Measurements from ENCODE around the gene ARHGAP18.

The ARHGAP18 gene

GRCh38 chr6:129615496-129615895 is 94.5 kb downstream of the ARHGAP18 start:
- no peak for DNase-seq (ENCODE audit: low read depth in 2 of 2)

DNA sequence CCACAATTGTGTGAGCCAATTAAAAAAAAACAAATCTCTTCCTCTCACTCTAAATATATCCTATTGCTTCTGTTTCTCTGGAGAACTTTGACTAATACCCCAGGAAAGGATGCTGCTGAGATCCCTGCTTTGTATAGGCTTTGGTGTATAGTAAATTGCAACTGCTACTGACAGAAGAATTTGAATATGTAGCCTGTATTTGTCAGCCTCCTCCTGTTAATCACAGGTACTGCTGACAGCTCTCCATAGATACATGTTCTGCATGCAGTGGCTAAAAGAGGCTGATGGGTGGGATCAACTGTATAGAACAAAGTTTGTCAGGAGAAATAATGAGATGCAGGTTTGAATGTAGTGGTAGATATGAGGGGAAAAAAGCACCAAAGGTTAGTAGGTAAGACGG is 95.0 kb downstream of the ARHGAP18 start:
- DNase-seq (ENCODE audit: low read depth in 2 of 2) = no peak

GRCh38 chr6:129614464-129614863 is 95.5 kb downstream of the ARHGAP18 start:
- DNase-seq (ENCODE audit: low read depth in 2 of 2) = no peak

- no peak for DNase-seq (ENCODE audit: low read depth in 2 of 2)
Observed at GRCh38 chr6:129612440-129612839, 97.5 kb downstream of the ARHGAP18 start.

- no peak for DNase-seq (ENCODE audit: low read depth in 2 of 2)
Observed at GRCh38 chr6:129609635-129610034, 100.3 kb downstream of the ARHGAP18 start.

- DNase-seq (ENCODE audit: low read depth in 2 of 2) = no peak
Observed at GRCh38 chr6:129608886-129609537, 101.0 kb downstream of the ARHGAP18 start.

GRCh38 chr6:129607581-129608186 is 102.3 kb downstream of the ARHGAP18 start:
- DNase-seq (ENCODE audit: low read depth in 2 of 2) = no peak

- no peak for DNase-seq (ENCODE audit: low read depth in 2 of 2)
Observed at GRCh38 chr6:129606664-129607063, 103.3 kb downstream of the ARHGAP18 start.

DNA sequence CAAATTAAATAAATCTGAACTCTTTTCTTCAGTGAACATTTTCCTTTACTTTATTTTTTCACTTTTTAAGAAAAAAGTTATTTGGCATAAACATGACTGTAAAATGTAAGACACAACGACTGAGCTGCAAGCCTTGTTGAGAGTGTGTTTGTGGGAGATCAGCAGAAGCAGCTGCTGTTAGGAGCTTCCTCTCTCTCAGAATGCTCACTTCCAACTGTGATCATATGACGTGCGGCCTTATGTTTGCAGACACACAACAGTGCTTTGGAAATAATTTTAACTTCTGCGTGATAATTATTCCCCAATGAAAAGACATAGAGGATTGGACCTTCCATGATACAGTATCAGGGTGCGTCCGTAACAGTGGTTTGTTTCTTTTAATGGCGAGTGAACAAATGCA is 104.0 kb downstream of the ARHGAP18 start:
- DNase-seq (ENCODE audit: low read depth in 2 of 2) = no peak

- no peak for DNase-seq (ENCODE audit: low read depth in 2 of 2)
Observed at GRCh38 chr6:129605095-129605494, 104.9 kb downstream of the ARHGAP18 start.

DNA sequence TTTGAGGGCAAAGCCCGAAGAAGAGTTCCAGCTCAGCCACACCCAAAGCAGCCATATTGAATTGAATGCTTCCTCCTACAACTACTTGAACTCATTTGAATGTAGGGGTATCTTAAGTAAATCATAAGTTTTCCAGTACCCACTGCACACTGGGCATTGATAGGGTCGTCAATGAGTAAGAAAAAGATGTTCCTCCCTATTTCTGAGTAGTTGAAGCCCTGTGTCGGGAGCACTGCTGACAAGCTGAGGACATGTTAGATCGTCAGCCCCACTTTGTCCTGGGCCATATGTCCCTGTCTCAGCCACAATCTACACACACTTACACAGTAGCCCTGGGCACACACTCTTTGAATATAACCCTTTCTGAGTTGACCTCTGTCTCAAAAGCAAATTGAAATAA is 105.7 kb downstream of the ARHGAP18 start:
- DNase-seq (ENCODE audit: low read depth in 2 of 2) = no peak

GRCh38 chr6:129603741-129604140 is 106.2 kb downstream of the ARHGAP18 start:
- no peak for DNase-seq (ENCODE audit: low read depth in 2 of 2)

DNA sequence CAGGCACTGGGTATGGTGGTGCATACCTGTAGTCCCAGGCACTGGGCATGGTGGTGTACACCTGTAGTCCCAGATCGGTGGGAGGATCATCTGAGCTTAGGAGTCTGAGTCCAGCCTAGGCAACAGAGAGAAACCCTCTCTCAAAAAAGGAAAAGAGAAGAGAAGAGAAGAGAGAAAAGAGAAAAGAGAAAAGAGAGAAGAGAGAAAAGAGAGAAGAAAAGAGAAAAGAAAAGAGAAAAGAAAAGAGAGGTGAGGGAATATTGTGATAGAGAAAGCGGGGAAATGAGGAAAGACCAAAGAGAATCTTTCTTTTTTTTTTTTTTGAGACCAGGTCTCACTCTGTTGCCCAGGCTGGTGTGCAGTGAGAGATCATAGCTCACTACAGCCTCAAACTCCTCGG is 108.7 kb downstream of the ARHGAP18 start:
- no peak for DNase-seq (ENCODE audit: low read depth in 2 of 2)

GRCh38 chr6:129599467-129599866 is 110.5 kb downstream of the ARHGAP18 start:
- no peak for DNase-seq (ENCODE audit: low read depth in 2 of 2)

DNA sequence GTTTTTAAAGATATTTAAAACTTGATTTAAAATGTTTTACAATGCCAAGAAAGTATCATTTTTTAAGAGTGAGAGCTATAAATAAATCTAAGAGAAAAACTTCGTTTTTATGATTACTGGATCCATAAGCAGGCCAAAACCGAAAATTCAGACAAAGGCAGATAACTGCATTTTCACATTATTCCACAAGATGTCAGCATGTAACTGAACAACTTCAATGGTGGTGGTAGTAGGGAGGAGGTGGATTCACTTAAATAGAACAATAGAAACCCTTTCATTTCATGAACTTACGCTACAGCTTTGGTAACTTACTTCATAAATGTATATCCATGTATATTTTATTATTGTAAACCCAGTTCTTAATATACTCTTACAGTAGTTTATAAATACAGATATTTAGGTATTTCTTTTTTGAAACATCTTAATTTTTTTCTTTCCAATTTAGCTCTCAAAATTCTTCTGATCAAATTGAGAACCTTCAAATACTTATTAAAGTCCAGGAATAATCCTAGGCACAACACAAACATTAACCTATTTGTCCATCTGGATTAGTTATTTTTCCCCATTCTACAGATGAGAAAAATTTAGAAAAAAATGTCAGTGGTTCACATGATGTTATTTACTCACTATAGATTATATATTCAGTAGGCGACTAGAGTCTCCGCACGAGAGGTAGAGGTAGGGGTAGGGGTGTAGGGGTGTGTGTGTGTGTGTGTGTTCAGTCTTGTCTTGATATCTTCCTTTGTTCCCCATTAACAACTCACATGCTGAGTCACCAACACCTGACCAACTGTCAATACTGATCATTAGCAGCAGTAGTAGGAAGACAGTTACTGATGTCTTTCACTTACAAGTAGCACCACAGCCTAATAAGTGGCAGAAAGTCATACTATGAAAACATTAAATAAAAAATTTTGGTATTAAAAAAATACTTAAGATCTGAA is 111.5 kb downstream of the ARHGAP18 start:
- DNase-seq (ENCODE audit: low read depth in 2 of 2) = no peak

- no peak for DNase-seq (ENCODE audit: low read depth in 2 of 2)
Observed at GRCh38 chr6:129597023-129597713, 112.8 kb downstream of the ARHGAP18 start.

DNA sequence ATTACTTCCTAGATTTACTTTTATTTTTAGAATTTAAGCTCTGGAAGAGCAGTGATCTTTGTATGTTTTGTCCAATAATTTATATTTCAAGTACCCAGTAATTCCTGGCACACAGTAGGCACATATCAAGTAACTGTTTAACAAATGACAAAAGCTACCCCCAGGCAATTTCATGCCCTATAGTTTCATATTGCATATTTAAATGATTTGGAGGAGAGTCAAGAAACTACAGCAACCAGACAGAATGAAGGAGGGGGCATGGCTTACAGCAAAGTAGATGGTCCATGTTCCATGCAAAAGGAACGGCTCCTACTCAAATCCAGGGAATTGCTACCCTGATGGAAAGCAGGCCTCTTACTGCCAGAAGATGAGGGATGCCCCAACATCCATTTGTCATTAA is 113.5 kb downstream of the ARHGAP18 start:
- DNase-seq (ENCODE audit: low read depth in 2 of 2) = no peak

DNA sequence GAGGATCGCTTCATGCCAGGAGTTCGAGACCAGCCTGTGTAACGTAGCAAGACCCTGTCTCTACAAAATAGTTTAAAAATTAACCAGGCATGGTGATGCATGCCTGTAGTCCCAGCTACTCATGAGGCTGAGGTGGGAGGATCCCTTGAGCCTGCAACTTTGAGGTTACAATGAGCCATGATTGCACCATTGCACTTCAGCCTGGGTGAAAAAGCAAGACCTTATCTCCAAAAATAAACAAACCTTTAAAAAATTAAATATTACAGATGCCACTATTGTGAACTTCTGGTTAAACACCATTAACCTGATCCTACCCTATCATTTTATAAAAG is 116.8 kb downstream of the ARHGAP18 start:
- DNase-seq (ENCODE audit: low read depth in 2 of 2) = no peak

GRCh38 chr6:129592516-129593232 is 117.3 kb downstream of the ARHGAP18 start:
- DNase-seq (ENCODE audit: low read depth in 2 of 2) = peak in 1 of 2 donors; percentile 26

DNA sequence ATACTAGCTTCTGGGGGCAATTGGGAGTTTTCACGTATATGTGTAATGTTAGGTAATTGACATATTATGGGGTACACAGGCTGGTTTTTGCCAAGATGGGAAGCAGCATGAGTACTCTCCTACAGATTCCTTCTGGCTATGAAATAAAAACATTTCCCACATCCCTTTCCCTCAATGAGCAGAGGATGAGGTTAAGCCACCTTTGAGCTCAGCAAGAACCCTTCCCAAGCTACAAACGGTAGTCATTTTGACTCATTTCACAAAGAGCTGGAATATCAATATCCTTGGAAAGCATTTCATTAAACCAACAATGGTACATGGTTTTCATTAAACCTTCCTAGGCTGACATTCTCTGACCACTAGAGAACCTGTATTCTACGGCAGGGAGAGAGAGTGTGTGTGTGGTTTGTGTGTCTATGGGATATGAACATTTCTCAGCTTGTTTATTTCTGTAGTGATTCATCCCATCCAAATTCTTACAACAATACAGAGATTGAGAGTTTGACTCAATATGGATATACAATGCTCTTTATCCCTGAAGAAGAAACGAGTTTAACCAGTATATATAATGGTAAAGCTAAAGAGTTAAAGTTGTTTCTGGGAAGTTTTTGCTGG is 119.5 kb downstream of the ARHGAP18 start:
- no peak for DNase-seq (ENCODE audit: low read depth in 2 of 2)

DNA sequence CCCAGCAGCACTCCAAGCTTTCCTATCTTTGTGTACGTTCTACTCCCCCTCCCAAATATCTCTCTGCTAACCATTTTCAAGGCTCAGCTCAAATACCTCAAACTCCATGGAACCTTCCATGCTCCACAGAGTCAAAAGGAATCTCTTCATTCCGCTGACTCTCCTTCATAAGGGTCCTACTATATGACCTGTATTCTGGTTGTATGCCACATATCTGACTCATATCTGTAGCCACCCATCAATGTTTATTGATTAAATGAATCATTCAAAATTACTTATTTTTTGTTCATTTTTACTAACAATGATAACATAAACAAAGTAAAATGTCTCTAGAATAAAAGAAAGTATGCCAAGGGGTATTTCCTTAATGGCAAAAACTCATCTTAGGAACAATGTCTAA is 123.2 kb downstream of the ARHGAP18 start:
- DNase-seq (ENCODE audit: low read depth in 2 of 2) = no peak

Data from stimulated activated CD4-positive, alpha-beta T cell treated with anti-CD3 and anti-CD28 coated beads, Interleukin-15, amount 100 ng/mL, for 48 hours (primary cell).